Measurements from ENCODE around the gene GNLY. TPM values are rescaled to one million over a fixed set of nuclear protein-coding genes. Genes with fewer than 3 reads are reported as not detected.

The GNLY gene
- total RNA-seq, 6 experiments from 2014 or later = 0.92 to 3.1 (median 1.6) TPM

DNA sequence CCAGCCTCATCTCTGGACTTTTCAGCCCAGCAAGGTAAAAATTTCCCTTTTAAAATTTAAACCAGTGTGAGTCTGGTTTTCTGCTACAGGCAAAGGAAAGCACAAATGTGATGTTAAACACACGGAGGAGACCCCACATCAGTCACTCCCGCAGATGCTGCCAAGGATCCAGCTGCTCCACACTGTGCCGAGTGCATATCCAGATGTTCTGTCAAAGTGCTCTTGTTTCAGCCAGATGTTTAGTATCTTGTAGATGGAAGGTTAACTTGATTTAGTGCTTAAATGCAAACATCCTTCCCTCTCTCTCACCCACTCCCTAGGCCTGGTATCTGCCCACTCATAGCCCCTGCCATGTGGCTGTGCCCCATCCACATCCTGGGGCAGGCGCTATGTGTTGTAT is 43.8 kb downstream of the GNLY start:
- TF ChIP-seq POLR2A (IDR thresholded peaks at IDR 0.05) = no peak
- TF ChIP-seq, protein P1, sequence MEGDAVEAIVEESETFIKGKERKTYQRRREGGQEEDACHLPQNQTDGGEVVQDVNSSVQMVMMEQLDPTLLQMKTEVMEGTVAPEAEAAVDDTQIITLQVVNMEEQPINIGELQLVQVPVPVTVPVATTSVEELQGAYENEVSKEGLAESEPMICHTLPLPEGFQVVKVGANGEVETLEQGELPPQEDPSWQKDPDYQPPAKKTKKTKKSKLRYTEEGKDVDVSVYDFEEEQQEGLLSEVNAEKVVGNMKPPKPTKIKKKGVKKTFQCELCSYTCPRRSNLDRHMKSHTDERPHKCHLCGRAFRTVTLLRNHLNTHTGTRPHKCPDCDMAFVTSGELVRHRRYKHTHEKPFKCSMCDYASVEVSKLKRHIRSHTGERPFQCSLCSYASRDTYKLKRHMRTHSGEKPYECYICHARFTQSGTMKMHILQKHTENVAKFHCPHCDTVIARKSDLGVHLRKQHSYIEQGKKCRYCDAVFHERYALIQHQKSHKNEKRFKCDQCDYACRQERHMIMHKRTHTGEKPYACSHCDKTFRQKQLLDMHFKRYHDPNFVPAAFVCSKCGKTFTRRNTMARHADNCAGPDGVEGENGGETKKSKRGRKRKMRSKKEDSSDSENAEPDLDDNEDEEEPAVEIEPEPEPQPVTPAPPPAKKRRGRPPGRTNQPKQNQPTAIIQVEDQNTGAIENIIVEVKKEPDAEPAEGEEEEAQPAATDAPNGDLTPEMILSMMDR (IDR thresholded peaks at IDR 0.05) = no peak
- Histone ChIP-seq H3K36me3 (no peaks in the 10 kb centered on the region), H3K9me3 (no peaks in the 10 kb centered on the region), H3K4me3 (no peak overlapping the region), H3K4me1 (peaks cover 0 to 29% (median 15%) of the 10 kb centered on the region in 4 donors), H3K27me3 (no peaks in the 10 kb centered on the region), H3K27ac (peak overlapping the region; percentile 15 to 50 (median 18))
- DNase-seq (no peak), ATAC-seq (no peak)
- intact Hi-C loops (cut with DNase I) = no loop called here
- 77% methylated on average over 4 of the region's 4 CpGs for WGBS (ENCODE audit: insufficient coverage, low coverage, low lambda C conversion rate, missing lambda C conversion rate)

DNA sequence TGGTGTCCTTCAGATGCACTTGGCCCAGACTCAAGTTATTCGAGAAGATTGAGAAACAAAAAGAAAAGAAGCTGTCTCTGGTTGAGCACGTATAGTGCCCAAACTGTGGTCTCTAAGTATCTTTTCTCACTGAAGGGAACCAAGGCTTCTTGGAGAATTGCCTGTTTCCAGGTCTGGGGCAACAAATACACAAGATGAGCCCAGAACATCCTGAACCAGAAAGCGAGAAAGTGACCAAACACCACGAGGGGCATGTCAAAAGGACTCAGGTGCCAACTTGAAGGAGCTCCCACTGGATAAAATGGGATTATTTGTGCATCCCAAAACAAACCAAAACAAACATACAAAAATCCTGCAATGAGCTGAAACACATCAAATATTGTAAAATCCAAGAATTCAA is 46.0 kb downstream of the GNLY start:
- H3K27me3 ChIP-seq = no peaks in the 10 kb centered on the region
- no peaks in the 10 kb centered on the region for H3K36me3 ChIP-seq
- ATAC-seq (no peak), DNase-seq (no peak)
- TF ChIP-seq, protein P1 (IDR thresholded peaks at IDR 0.05) = no peak
- TF ChIP-seq POLR2A (IDR thresholded peaks at IDR 0.05) = no peak
- intact Hi-C loops (cut with DNase I) = no loop called here
- H3K27ac ChIP-seq = peak overlapping the region in 2 of 3 donors; percentile 91 to 96
- H3K4me3 ChIP-seq = no peak overlapping the region
- peaks cover 0 to 42% (median 21%) of the 10 kb centered on the region in 4 donors for H3K4me1 ChIP-seq
- 76% methylated on average over 4 of the region's 4 CpGs for WGBS (ENCODE audit: insufficient coverage, low coverage, low lambda C conversion rate, missing lambda C conversion rate)
- H3K9me3 ChIP-seq = no peaks in the 10 kb centered on the region

DNA sequence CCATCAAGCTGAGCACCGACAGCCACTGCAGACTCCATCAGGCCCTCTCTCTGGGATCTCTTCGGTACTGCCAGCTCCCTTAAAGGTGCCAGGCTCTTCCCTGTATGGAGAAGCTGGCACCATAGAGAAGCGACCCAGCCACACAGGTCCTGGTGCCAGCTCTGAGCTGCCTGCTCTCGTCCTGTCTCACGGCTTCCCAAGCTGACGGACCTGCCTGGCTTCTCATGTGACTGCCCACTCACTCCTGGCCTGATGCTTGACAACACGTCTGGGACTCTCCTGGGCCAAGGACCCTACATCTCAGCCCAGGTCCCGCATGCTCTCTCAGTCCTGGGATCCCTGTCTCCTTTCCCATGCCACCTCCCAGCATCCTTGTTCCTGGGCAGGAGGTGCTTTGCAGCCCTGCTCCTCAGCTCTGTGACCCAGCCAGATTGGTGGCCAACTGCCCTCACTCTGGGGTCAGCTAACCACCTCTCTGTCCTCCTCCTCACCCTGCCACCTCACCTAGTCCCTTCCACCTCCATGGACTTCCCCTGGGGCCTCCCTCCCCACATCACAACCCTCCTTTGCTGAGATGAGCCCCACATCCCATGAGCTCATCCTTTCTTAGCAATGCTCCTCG is 47.2 kb downstream of the GNLY start:
- 19% methylated on average over 7 of the region's 9 CpGs for WGBS (ENCODE audit: insufficient coverage, low coverage, low lambda C conversion rate, missing lambda C conversion rate)
- TF ChIP-seq POLR2A (IDR thresholded peaks at IDR 0.05) = no peak
- TF ChIP-seq, protein P1 (IDR thresholded peaks at IDR 0.05) = no peak
- peak; percentile 11 to 26 (median 20) for ATAC-seq

DNA sequence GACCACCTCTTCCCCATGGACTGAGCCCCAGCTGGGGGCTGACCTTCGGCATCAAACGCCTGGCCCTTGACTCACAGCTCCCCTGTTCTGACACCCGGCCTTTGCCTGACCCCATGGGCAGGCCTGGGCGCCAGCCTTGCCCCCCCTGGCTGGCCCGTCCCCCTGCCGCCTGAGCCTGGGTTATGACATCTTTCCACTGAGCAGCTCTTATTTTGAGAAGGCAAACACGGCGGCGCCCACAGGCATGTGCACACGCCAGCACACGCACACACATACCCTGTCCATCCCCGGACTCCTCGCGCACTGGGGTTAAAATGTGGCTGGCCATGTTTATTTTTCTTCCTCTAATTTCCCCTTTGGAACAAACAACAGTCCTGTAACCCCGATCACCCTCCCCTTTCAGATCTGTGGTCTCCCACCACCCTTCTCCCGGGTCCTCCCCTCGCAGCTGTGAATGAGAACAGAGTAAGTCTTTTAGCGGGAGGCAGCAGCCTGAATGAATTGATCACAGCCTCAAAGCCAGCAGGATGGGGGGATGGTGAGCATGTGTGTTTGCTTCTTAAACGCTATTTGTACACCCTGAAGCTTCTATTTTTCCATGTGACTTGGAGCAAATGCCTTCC is 47.8 kb downstream of the GNLY start:
- Histone ChIP-seq H3K4me3 (peak overlapping the region in 2 of 3 donors; percentile 20 to 32), H3K36me3 (no peaks in the 10 kb centered on the region), H3K27ac (peak overlapping the region; percentile 85 to 96 (median 91)), H3K27me3 (no peaks in the 10 kb centered on the region), H3K4me1 (peaks cover 0 to 41% (median 21%) of the 10 kb centered on the region in 4 donors), H3K9me3 (no peaks in the 10 kb centered on the region)
- WGBS (ENCODE audit: insufficient coverage, low coverage, low lambda C conversion rate, missing lambda C conversion rate) = 15% methylated on average over 13 of the region's 19 CpGs
- intact Hi-C loops (cut with DNase I) = no loop called here
- TF ChIP-seq, protein P1 (IDR thresholded peaks at IDR 0.05) = no peak
- TF ChIP-seq POLR2A (IDR thresholded peaks at IDR 0.05) = peak; percentile 57
- peak; percentile 82 to 89 (median 85) for DNase-seq
- peak; percentile 66 to 83 (median 72) for ATAC-seq

More for the DNA sequence above, 47.2 kb downstream of the GNLY start:
- no peaks in the 10 kb centered on the region for H3K36me3 ChIP-seq
- peak overlapping the region; percentile 85 to 96 (median 91) for H3K27ac ChIP-seq
- no peak for DNase-seq
- intact Hi-C loops (cut with DNase I) = no loop called here
- no peak overlapping the region for H3K4me3 ChIP-seq
- no peaks in the 10 kb centered on the region for H3K27me3 ChIP-seq
- no peaks in the 10 kb centered on the region for H3K9me3 ChIP-seq
- H3K4me1 ChIP-seq = peaks cover 0 to 42% (median 21%) of the 10 kb centered on the region in 4 donors

Data from right lobe of liver (tissue), 6 donors.